ENCODE measurements around the gene KLRF2.

Gene KLRF2

DNA sequence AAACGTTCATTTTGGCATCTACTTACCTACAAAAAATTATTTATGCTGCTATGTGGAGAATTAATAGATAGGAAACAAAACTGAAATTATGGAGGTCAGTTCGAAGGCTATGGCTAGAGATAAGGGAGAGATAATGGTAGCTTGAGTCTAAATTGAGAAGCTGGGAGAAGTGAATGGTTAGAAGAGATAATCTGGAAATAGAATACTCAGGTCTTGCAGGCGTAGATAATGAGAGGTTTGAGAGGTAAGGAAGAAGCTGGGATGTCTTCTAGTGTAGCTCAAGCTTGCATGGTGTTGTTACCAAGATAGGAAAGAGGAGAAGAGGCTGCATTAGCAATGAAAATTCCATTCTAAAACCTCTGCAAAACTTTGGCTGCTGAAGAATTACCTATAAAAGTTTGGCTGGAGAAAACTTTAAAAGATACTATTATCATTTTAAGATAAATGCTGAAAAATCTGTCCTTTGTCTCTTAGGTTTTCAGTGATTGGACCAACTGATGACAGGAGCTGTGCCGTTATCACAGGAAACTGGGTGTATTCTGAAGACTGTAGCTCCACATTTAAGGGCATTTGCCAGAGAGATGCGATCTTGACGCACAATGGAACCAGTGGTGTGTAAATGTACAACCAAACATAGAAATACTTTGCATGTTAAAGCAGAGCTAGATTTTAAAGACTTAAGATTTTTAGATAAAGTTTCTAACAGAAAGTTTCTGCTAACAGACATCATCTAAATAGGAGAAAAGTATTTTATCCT, 14.1 kb downstream of the KLRF2 start:
- no peak for DNase-seq

- no peak for DNase-seq
These were observed 16.2 kb downstream of the KLRF2 start for GRCh38 chr12:9897535-9897934.

DNA sequence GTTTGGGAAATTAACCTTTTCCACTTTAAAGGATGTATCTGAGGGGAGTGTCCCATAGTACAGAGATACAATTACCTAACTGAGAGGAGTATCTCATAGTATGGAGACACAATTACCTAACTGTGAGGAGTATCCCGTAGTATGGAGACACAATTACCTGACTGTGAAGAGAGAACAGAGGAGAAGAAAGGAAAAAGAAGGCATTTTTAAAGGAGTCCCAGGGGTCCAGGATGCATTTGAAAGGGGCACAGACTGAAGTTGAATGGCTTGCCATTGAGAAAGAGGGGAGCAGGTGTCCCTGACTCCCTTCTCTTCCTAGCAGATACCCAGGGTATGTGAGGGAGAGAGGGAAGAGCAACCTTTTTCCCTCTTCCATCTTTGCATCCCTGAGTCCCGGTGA, 17.9 kb downstream of the KLRF2 start:
- DNase-seq: no peak

DNA sequence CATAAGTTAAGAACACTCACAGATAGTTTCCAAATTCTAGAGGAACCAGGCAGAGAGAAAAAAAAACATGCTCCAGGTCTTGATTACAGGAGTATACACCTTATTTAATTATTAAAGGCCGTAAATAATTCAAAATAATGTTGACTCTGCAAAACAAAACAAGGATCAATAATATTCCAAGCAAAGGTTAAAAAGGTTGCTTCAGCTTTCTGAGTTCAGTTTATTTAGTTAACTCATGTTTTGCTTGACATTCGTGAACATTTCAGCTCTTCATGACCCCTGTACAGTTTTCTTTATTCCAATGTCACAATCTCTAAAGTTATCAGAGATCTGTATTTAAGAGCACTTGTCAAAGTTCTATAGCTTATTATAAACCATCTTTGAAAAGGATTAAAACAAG, 19.6 kb downstream of the KLRF2 start:
- DNase-seq: no peak

DNA sequence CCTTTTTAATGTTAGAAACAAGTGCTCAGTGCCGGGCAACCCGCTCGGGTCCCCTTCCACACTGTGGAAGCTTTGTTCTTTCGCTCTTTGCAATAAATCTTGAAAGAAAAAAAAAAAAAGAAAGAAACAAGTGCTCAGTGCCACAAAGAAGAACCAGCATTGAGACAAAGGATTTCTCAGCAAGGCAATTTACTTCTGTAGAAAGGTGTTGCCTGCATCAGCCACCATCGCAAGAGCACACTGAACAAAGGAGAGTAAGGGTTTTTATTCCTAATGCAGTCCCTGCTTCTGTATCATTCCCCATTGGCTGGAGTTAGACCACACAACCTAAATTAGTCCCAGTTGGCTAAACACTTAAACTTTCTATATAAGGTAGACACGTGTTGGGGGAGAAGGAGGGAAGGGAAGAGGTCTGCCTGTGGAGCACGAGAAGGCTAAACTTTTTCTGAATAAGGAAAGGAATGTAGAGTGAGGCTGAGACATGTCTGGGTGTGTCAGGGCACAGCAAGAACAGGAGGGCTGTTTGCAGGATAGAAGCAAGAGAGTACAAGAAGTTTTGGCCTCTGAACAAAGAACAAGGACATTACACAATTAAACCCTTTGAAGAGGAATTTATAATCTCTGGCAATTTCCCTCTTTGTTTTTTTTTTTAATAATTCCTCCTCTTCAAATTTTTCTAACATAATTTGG, 21.4 kb downstream of the KLRF2 start:
- DNase-seq: no peak

DNA sequence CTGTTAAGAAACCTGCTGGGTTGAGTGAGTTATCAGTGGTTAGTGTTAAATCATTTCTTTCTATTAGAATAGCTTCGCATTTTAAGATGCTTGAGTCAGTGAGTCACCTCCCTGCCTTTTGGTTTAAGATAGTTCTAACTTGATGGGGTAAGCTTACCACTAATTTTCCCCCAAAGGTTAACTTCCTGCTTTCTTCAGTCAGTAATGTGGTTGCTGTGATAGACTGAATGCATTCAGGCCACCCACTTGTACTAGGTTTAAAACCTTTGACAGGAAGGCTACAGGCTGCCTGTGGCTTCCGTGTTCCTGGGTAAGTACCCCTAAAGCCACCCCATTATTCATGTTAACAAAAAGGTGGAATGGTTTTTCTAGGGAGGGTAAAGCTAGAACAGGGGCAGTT, 25.6 kb downstream of the KLRF2 start:
- DNase-seq: no peak

- no peak for DNase-seq
These were observed 26.5 kb downstream of the KLRF2 start for GRCh38 chr12:9907769-9908168.

- no peak for DNase-seq
These were observed 27.1 kb downstream of the KLRF2 start for GRCh38 chr12:9908350-9908749.

DNA sequence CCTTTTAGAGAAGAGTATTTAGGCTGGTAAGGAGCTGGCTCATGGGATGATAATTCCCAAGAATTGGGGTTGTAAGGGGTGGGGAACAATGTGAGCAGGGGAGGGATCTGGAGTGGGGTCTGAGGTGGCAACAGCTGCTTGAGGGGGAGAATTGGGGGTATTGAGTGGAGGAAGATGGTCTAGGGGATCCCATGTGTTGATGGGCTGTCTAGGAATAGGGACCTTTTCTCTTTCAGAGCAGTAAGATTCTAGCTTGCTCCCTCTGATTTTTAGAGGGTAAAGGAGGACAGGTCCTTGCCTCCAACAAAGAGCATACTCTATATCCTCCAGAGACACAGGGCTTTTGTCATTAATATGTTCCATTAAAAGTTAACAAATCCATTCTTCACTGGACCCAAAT, 28.4 kb downstream of the KLRF2 start:
- DNase-seq: no peak

DNA sequence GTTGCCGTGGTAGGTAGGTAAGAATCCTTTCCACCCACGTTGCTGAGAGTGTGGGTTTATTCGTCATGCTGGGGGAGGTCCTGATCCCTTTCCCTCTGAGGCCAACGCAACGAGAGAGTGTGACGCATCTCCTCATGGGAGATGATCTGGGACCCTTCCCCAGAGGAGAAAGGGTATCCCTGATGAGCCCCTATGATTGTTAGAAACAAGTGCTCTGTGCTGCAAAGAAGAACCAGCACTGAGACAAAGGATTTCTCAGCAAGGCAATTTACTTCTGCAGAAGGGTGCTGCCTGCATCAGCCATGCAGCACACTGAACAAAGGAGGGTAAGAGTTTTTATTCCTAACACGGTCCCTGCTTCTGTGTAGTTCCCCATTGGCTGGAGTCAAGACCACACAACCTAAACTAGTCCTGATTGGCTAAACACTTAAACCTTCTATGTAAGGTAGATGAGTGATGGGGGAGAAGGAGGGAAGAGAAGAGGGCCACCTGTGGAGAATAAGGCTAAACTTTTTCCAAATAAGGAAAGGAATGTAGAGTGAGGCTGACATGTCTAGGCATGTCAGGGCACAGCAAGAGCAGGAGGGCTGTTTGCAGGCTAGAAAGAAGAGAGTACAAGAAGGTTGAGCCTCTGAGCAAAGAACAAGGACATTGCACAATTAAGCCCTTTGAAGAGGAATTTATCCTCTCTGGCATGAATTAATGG, 29.6 kb downstream of the KLRF2 start:
- DNase-seq: no peak

DNA sequence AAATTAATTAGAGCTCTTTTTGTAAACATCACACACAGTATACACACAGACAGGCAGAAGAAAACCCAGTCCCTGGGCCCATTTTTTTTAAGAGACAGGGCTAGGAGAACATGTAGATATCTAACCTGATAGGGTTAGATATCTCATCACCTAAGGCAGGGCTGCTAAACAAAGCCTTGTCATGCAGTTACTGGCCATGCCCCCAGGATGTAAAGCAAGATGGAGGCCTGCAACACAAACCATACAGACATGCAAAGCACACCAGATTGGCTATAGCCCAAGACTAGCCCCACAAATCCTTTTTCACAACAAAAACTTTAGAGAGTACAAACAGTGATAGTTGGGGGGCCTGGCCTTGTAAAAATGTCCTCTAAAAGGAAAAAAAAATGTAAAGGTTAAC, 30.4 kb downstream of the KLRF2 start:
- no peak for DNase-seq

DNA sequence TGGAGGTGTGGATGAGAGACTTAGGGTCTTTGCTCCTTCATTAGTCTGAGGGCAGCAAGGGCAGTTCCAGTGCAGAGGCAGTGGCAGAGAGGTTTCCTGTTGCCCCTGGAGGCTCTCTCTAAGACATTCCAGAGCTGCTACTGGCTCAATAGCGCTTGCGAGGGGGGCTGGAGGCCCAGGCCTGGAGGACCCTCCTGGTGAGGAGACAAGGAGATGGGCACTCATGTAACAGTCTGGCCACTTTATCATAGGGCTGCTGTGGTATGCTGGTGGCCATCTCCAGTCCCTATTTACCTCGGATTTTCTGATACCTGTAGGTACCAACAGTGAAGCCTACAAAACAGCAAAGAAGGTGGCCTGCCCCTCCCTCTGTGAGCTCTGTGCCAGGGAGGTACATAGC, 38.2 kb downstream of the KLRF2 start:
- DNase-seq: no peak

DNA sequence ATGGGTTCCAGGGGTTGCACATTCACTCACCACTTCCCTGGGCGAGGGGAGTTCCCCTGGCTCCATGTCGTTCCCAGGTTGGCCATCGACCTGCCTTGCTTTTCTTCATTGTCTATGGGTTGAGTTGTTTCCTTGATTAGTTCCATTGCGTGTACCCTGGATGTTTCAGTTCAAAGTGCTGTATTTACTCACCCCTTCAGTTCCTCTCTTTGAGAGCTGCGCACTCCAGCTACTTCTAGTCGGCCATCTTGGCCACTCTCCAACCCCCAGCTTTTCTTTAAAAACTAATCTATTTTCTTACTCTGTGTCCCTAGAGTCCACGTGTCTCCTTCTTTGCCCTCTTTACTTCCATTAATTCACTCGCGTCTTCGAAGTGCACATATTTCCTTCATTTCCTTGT, 39.2 kb downstream of the KLRF2 start:
- no peak for DNase-seq

DNA sequence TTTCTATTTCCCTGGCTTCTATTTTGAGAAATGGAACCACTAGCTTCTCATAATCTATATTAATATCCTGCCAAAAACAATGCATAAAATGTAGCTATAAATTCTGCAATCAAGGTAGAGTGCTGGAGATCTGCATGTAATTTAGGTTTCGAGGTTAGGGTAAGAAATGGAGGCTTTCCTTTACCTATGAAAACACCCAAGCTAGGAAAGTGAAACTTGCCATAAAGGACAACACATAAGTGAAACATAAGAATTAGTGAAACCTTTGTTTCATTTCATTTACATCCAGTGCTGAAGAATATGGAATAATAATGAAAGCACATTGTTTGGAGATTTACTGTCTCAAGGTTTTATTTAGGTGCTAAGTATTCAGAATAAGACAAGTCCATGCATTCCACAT, 41.1 kb downstream of the KLRF2 start:
- no peak for DNase-seq

- DNase-seq: no peak
These were observed 44.6 kb downstream of the KLRF2 start for GRCh38 chr12:9925705-9926393.

DNA sequence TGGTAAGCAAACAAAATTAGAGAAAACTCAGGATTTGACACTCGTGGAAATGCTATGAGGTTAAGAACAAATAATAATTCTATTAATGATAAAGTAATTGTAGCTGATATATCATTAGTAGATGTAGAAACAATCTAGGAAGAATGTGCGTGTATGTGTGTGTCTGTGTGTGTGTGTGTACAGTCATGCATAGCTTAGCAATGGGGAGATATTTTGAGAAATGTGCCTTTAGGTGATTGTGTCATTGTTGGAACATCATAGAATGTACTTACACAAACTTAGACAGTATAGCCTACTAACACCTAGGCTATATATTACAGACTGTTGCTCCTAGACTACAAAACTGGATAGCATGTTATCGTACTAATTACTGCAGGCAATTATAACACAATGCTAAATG, 45.6 kb downstream of the KLRF2 start:
- DNase-seq: no peak

GRCh38 chr12:9928607-9929006, 47.3 kb downstream of the KLRF2 start:
- no peak for DNase-seq

- no peak for DNase-seq
These were observed 50.0 kb downstream of the KLRF2 start for GRCh38 chr12:9931245-9931644.

GRCh38 chr12:9932270-9932669, 51.0 kb downstream of the KLRF2 start, which contains the start of gene CLEC2A:
Gene CLEC2A (minus strand): TSS chr12:9932370. CDS start chr12:9932329, 41 bp downstream.
- no peak for DNase-seq

DNA sequence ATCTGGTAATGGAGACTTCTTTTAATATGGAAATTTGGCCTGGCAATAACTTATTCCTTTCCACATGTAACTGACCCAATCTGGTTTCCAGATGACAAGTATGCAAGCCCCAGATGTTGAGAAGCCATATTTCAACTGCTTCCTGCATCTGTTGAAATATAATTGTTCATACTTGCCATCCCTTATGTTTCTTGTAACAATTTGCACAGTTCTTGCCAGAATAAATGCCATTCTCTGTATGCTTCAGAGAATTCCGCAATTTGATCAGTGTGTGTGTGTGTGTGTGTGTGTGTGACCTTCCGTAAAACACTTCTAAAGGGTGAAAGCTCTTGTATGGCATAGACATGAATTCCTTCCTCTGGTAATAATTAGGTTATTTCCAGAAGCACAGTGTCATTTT, 52.7 kb downstream of the KLRF2 start:
- no peak for DNase-seq

DNA sequence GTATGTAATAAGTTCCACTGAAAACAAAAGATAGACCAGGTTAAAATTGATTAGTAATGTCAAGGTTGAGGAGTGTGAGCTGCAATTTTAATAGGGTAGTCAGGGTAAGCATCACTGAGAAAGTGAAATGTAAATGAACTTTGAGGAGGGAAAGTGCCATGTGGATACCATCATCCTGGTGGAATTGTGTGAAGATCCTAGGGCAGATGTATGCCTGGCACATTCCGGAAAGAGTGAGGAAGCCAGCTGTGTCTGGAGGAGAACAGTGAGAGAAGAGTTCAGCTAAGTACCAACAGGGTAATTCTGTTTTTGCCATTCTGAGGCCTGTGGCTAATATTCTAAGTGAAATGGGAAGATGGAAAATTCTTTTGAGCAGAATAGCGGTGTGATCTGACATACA, 53.7 kb downstream of the KLRF2 start:
- DNase-seq: no peak

DNA sequence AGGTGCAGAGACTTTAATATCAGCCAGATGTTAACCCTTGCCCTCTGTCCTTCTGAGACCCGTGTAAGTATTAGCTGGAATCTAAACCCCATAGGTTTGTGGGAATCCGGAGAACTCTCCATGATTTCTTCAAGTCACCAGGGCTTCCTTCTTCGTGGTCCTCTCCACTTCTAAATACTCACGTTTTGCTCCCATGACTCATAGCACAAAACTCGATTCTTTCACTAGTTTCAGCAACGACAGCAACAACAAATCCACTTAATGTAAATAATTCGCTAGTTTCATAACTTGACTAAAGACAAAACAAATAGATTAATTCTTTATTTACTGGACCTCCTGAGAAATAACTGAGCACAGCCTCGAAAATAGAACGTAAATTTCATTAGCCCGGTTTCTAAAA, 55.3 kb downstream of the KLRF2 start:
- DNase-seq: no peak

DNA sequence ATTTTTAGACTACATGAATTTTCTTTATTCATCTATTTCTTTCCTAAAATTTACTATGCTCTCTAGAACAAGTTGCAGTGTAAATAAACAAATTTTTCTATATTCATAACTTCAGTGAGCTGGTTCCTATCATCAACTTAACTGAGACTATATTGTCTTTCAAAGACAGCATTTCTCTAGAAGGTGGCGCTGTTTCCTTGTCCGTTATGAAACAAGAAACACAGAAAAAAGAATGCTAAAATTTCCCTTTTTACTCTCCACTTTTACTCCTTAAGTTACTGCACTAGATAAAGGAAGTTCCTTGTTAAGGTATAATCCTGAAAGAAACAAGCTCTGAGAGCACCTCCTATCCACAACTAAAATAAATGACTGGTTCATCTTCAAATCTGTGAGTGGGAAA, 59.1 kb downstream of the KLRF2 start:
- no peak for DNase-seq

DNA sequence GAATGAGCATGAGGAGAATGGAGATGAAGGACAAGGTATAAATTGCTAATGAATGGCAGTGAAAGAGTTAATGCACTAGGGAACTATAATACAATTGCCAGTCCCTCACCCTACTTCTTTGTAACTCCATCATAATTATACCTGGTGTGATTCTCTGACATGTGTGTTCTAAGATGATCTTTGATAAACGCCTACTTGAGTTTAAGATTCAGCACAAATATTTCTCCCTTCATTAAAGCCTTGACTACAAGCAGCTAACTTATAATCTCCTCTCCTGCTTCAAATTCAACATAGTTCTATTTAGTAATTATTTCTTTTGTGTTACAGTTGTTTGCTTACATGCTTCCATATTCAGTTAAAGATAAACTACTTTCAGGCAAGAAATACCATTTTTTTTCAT, 60.5 kb downstream of the KLRF2 start:
- DNase-seq: no peak
